Neural cell (in vitro differentiated cells): ENCODE results near the gene RNF217.

Experiments used
- CTCF ChIP-seq: fragments of 450-650 bp; IDR thresholded peaks from 2 replicates; pipeline ENCODE4 v1.5.1; 2014; ENCODE audit warnings: antibody characterized with exemption, mild to moderate bottlenecking, moderate library complexity; ENCODE audit not compliant: poor library complexity, severe bottlenecking
- EZH2 ChIP-seq: fragments of 200-600, 300-800 bp; shearing (Covaris generic), sonication (generic); IDR thresholded peaks from 2 replicates; pipeline ENCODE4 v1.6.1; 2014; ENCODE audit warnings: antibody characterized with exemption, low read length, borderline replicate concordance, mild to moderate bottlenecking; ENCODE audit not compliant: insufficient read depth, poor library complexity, severe bottlenecking
- RAD21 ChIP-seq: fragments of 450-650 bp; conservative IDR thresholded peaks from 2 replicates; pipeline ENCODE4 v1.6.1; 2014; ENCODE audit warnings: antibody characterized with exemption, mild to moderate bottlenecking, moderate library complexity
- SMC3 ChIP-seq: fragments of 450-650 bp; conservative IDR thresholded peaks from 2 replicates; pipeline ENCODE4 v1.6.1; 2014; ENCODE audit warnings: antibody characterized with exemption, mild to moderate bottlenecking, moderate library complexity; ENCODE audit not compliant: poor library complexity

GRCh38 chr6:124947971-124948451 lies 14.2 kb upstream of the RNF217 start:
- TF ChIP-seq CTCF (no peak), EZH2 (no peak), SMC3 (no peak), RAD21 (no peak)
